Measurements from ENCODE around the gene SLC34A2. TPM values are rescaled to one million over a fixed set of nuclear protein-coding genes. Genes with fewer than 3 reads are reported as not detected.
A peak's percentile ranks its signal among the peaks of the same experiment; 100 is the strongest.

Gene SLC34A2
- total RNA-seq, 2 donors from 2014 or later: 4.2 to 6.4 TPM

DNA sequence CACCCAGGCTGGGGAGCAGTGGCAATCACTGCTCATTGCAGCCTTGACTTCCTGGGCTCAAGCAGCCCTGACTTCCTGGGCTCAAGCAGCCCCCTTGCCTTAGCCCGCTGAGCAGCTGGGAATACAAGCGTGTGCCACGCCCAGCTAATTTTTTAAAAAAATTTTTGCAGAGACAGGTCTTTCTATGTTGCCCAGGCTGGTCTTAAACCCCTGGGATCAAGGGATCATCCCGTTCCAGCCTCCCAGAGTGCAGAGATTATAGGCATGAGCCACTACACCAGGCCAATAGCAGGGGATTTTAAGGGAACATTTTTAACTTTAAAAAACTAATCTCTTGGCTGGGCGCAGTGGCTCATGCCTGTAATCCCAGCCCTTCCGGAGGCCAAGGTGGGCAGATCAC, 5.3 kb upstream of the SLC34A2 start:
- Histone ChIP-seq H3K27me3 (ENCODE audit: control insufficient read depth, insufficient read depth, low read length, poor library complexity, severe bottlenecking) (no peaks in the 10 kb centered on the region), H3K9ac (ENCODE audit: extremely low read depth, low read length, poor library complexity, severe bottlenecking) (no peak overlapping the region), H3K4me3 (ENCODE audit: low read length) (no peak overlapping the region), H3K27ac (ENCODE audit: low read depth, low read length) (no peak overlapping the region), H3K4me1 (ENCODE audit: control insufficient read depth, insufficient read depth, low read length) (peaks cover 20% of the 10 kb centered on the region), H3K9me3 (ENCODE audit: control insufficient read depth, low read length) (no peaks in the 10 kb centered on the region), H3K36me3 (ENCODE audit: control insufficient read depth, insufficient read depth, low read length) (no peaks in the 10 kb centered on the region)
- peaks cover 21% of the 10 kb centered on the region for H3K4me1 Mint-ChIP-seq
- no peak overlapping the region for H3K27ac Mint-ChIP-seq
- no peaks in the 10 kb centered on the region for H3K36me3 Mint-ChIP-seq (ENCODE audit: low read depth)
- 80 to 97% methylated on average over 4 to 6 of the region's 6 CpGs for WGBS, 2 experiments (ENCODE audit: insufficient coverage in 1 of 2, insufficient read length in 1 of 2)
- TF ChIP-seq, protein P1, sequence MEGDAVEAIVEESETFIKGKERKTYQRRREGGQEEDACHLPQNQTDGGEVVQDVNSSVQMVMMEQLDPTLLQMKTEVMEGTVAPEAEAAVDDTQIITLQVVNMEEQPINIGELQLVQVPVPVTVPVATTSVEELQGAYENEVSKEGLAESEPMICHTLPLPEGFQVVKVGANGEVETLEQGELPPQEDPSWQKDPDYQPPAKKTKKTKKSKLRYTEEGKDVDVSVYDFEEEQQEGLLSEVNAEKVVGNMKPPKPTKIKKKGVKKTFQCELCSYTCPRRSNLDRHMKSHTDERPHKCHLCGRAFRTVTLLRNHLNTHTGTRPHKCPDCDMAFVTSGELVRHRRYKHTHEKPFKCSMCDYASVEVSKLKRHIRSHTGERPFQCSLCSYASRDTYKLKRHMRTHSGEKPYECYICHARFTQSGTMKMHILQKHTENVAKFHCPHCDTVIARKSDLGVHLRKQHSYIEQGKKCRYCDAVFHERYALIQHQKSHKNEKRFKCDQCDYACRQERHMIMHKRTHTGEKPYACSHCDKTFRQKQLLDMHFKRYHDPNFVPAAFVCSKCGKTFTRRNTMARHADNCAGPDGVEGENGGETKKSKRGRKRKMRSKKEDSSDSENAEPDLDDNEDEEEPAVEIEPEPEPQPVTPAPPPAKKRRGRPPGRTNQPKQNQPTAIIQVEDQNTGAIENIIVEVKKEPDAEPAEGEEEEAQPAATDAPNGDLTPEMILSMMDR (conservative IDR thresholded peaks at IDR 0.05): no peak
- DNase-seq: no peak
- no peaks in the 10 kb centered on the region for H3K9me3 Mint-ChIP-seq
- H3K27me3 Mint-ChIP-seq (ENCODE audit: insufficient read depth): peaks cover 29% of the 10 kb centered on the region
- H3K4me3 Mint-ChIP-seq: no peak overlapping the region

DNA sequence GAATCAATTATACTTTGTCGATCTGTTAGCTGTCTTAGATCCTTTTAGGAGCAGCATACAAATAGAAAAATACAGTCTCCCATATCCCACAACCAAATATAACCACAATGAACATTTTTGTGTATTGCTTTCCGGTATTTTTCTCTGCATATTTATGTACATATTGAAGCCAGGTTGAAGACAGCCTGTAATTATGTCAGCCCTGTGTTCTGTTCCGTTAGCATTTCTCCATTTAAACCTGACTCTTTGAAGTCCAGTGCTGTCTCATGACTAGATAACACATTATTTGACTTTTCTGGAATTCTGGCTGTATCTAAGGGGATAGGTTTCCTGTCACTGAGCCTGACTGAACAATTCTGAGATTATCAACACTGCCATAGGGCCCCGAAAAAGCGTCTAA, 4.0 kb upstream of the SLC34A2 start:
- DNase-seq: no peak
- peak overlapping the region; percentile 4 for H3K27ac ChIP-seq (ENCODE audit: low read depth, low read length)
- Mint-ChIP-seq H3K36me3 (ENCODE audit: low read depth) (no peaks in the 10 kb centered on the region), H3K27me3 (ENCODE audit: insufficient read depth) (peaks cover 39% of the 10 kb centered on the region), H3K4me1 (peaks cover 30% of the 10 kb centered on the region), H3K27ac (no peak overlapping the region), H3K9me3 (no peaks in the 10 kb centered on the region), H3K4me3 (no peak overlapping the region)
- TF ChIP-seq, protein P1 (conservative IDR thresholded peaks at IDR 0.05): no peak
- no peaks in the 10 kb centered on the region for H3K9me3 ChIP-seq (ENCODE audit: control insufficient read depth, low read length)
- WGBS, 2 experiments (ENCODE audit: insufficient coverage in 1 of 2, insufficient read length in 1 of 2): 92 to 93% methylated on average over 5 of the region's 5 CpGs
- no peaks in the 10 kb centered on the region for H3K36me3 ChIP-seq (ENCODE audit: control insufficient read depth, insufficient read depth, low read length)
- H3K4me1 ChIP-seq (ENCODE audit: control insufficient read depth, insufficient read depth, low read length): peaks cover 20% of the 10 kb centered on the region
- no peaks in the 10 kb centered on the region for H3K27me3 ChIP-seq (ENCODE audit: control insufficient read depth, insufficient read depth, low read length, poor library complexity, severe bottlenecking)
- no peak overlapping the region for H3K9ac ChIP-seq (ENCODE audit: extremely low read depth, low read length, poor library complexity, severe bottlenecking)
- H3K4me3 ChIP-seq (ENCODE audit: low read length): no peak overlapping the region

DNA sequence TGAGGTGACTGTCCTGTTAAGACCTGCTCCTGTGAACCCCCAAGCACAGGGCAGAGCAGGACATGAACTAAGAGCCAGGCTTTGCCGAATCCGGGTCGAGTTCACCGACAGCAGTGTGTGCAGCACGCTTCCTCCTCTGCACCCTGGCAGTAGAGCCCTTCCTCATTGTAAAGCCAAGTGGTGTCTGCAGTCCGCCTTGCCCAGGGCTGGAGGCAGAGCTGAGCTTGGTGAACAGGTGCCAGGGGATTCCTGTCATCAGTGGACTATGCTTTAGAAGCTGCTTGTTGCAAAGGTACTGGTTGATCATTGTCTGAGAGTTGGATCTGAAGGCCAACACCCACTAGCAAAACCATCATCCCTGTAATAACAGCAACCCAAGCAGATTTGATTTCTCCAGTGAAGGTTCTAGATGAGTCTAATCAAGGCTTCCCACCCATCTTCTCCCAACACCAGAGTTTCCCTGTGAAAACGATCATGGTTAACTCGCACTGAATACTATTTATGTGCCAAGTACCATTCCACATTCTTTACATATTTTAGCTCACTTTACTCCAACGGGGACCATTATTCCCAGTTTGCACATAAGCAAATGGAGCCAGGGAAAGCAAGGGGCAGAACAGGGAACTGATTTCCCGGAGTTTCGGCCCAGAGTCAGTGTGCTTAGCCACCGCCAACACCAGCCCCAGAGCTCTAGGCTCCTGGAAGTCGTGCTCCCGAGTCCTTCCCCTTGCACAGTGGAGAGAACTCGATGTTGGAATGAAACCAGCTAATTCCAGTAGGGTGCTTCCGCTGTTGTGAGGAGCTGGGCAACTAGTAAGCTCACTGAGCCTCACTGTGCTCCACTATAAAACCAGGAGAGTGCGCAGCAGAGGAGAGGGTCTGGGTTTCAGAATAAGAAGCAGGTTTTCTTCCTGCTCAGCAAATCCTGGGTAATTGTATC, 1.4 kb upstream of the SLC34A2 start:
- Mint-ChIP-seq H3K4me3 (peak overlapping the region; percentile 53), H3K4me1 (peaks cover 33% of the 10 kb centered on the region), H3K27ac (peak overlapping the region; percentile 62), H3K36me3 (ENCODE audit: low read depth) (no peaks in the 10 kb centered on the region), H3K9me3 (no peaks in the 10 kb centered on the region), H3K27me3 (ENCODE audit: insufficient read depth) (peaks cover 50% of the 10 kb centered on the region)
- Histone ChIP-seq H3K27ac (ENCODE audit: low read depth, low read length) (no peak overlapping the region), H3K36me3 (ENCODE audit: control insufficient read depth, insufficient read depth, low read length) (no peaks in the 10 kb centered on the region), H3K4me3 (ENCODE audit: low read length) (peak overlapping the region; percentile 89), H3K27me3 (ENCODE audit: control insufficient read depth, insufficient read depth, low read length, poor library complexity, severe bottlenecking) (no peaks in the 10 kb centered on the region), H3K9me3 (ENCODE audit: control insufficient read depth, low read length) (no peaks in the 10 kb centered on the region), H3K9ac (ENCODE audit: extremely low read depth, low read length, poor library complexity, severe bottlenecking) (peak overlapping the region; percentile 70), H3K4me1 (ENCODE audit: control insufficient read depth, insufficient read depth, low read length) (peaks cover 24% of the 10 kb centered on the region)
- 80 to 82% methylated on average over 15 to 17 of the region's 17 CpGs for WGBS, 2 experiments (ENCODE audit: insufficient coverage in 1 of 2, insufficient read length in 1 of 2)
- DNase-seq: no peak
- TF ChIP-seq, protein P1 (conservative IDR thresholded peaks at IDR 0.05): peak; percentile 11
